ENCODE measurements around the gene COP1. TPM values are rescaled to one million over a fixed set of nuclear protein-coding genes. Genes with fewer than 3 reads are reported as not detected.

The COP1 gene
- total and polyA plus RNA-seq, 2 donors (not counting 1 experiment from before 2014, with no cell fraction given), result 18.7 to 68.5 TPM

DNA sequence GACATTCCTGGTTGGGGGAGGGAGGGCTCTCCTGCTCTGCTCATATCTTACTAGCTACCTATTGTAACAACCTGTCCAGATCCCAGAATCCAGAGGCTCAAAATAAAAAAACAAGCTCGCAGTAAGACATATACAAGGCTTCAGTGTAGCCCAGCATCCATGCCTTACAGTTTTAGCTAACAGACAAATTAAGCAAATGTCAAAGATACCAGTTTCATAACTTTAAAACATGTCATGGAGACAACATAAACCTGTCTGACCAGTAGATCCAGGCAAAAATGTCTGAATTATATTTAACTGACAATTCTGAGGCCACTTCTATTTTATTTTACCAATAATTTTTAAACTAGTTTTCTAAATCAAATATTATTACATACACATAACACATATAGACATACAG is 295.9 kb downstream of the COP1 start:
- Histone ChIP-seq H3K27me3 (replicated peaks in 1 of 4; ENCODE audit: control extremely low read depth in 1 of 4, control insufficient read depth in 3 of 4, insufficient read depth in 4 of 4, low read length in 3 of 4) (no peaks in the 10 kb centered on the region), H2AFZ (ENCODE audit: insufficient read depth, low read depth, low read length, poor library complexity, severe bottlenecking) (no peak overlapping the region), H3K4me3 (ENCODE audit: control extremely low read depth in 1 of 5, extremely low read depth in 1 of 5, insufficient read depth in 1 of 5, low read depth in 2 of 5, low read length in 4 of 5) (no peak overlapping the region), H3K36me3 (replicated peaks in 1 of 2; ENCODE audit: control extremely low read depth in 1 of 2, control insufficient read depth in 1 of 2, extremely low read depth in 1 of 2, insufficient read depth in 2 of 2, low read length in 1 of 2) (no peaks in the 10 kb centered on the region), H3K79me2 (ENCODE audit: control insufficient read depth, insufficient read depth, low read length) (no peaks in the 10 kb centered on the region), H3K27ac (ENCODE audit: low read length in 2 of 2) (no peak overlapping the region), H3K9me3 (ENCODE audit: control extremely low read depth in 1 of 3, control insufficient read depth in 2 of 3, insufficient read depth in 1 of 3, low read length in 2 of 3) (peaks cover 8 to 28% (median 8%) of the 10 kb centered on the region in 3 donors), H3K9ac (ENCODE audit: low read length) (no peak overlapping the region), H3K4me2 (replicated peaks; ENCODE audit: low read depth, low read length, poor library complexity, severe bottlenecking) (no peak overlapping the region), H3K4me1 (ENCODE audit: control insufficient read depth in 2 of 2, insufficient read depth in 2 of 2, low read length in 2 of 2) (no peaks in the 10 kb centered on the region), H4K20me1 (ENCODE audit: control insufficient read depth, insufficient read depth, low read length, poor library complexity, severe bottlenecking) (no peaks in the 10 kb centered on the region)
- no peak overlapping the region for H3K27ac Mint-ChIP-seq
- H3K27me3 Mint-ChIP-seq, result no peaks in the 10 kb centered on the region
- 93% methylated on average over 1 of the region's 1 CpG for WGBS (ENCODE audit: insufficient coverage)
- POLR2A ChIA-PET, result no interaction called here
- no peaks in the 10 kb centered on the region for H3K4me1 Mint-ChIP-seq
- TF ChIP-seq EZH2 (IDR thresholded peaks at IDR 0.05; ENCODE audit: borderline replicate concordance, insufficient read depth, low read depth, low read length, poor library complexity, severe bottlenecking), result no peak
- TF ChIP-seq, protein P1, sequence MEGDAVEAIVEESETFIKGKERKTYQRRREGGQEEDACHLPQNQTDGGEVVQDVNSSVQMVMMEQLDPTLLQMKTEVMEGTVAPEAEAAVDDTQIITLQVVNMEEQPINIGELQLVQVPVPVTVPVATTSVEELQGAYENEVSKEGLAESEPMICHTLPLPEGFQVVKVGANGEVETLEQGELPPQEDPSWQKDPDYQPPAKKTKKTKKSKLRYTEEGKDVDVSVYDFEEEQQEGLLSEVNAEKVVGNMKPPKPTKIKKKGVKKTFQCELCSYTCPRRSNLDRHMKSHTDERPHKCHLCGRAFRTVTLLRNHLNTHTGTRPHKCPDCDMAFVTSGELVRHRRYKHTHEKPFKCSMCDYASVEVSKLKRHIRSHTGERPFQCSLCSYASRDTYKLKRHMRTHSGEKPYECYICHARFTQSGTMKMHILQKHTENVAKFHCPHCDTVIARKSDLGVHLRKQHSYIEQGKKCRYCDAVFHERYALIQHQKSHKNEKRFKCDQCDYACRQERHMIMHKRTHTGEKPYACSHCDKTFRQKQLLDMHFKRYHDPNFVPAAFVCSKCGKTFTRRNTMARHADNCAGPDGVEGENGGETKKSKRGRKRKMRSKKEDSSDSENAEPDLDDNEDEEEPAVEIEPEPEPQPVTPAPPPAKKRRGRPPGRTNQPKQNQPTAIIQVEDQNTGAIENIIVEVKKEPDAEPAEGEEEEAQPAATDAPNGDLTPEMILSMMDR (IDR thresholded peaks at IDR 0.05), result no peak
- ATAC-seq (ENCODE audit: low read depth), result no peak
- H3K9me3 Mint-ChIP-seq (ENCODE audit: insufficient read depth), result peaks cover 20% of the 10 kb centered on the region
- intact Hi-C loops (cut with micrococcal nuclease), result no loop called here
- DNase-seq, result no peak
- CTCF ChIA-PET, result no interaction called here
- H3K4me3 Mint-ChIP-seq, result no peak overlapping the region

DNA sequence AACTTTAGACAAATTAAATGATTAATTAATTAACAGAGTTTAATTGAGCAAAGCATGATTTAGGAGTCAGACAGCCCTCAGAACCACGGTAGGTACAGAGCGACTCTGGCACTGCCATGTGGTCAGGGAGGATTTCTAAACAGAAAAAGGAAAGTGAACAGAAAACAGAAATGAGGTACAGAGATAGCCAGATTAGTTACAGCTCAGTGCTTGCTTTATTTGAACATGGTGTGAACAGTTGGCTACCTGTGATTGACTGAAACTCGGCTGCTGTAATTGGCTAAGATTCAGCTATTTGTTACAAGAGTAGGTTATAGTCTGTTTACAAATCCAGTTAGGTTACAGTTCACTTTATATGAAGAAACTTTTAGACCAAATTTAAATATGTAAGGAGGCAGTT is 300.7 kb downstream of the COP1 start:
- H3K9me3 Mint-ChIP-seq (ENCODE audit: insufficient read depth), result peaks cover 8% of the 10 kb centered on the region
- intact Hi-C loops (cut with micrococcal nuclease), result no loop called here
- H4K20me1 ChIP-seq (ENCODE audit: control insufficient read depth, insufficient read depth, low read length, poor library complexity, severe bottlenecking), result no peaks in the 10 kb centered on the region
- no peak overlapping the region for H3K4me2 ChIP-seq (replicated peaks; ENCODE audit: low read depth, low read length, poor library complexity, severe bottlenecking)
- ChIA-PET POLR2A (no interaction called here), CTCF (no interaction called here)
- DNase-seq (no peak), ATAC-seq (ENCODE audit: low read depth) (no peak)
- H2AFZ ChIP-seq (ENCODE audit: insufficient read depth, low read depth, low read length, poor library complexity, severe bottlenecking), result no peak overlapping the region
- no peaks in the 10 kb centered on the region for H3K4me1 Mint-ChIP-seq
- TF ChIP-seq, protein P1 (IDR thresholded peaks at IDR 0.05), result no peak
- no peak for TF ChIP-seq EZH2 (IDR thresholded peaks at IDR 0.05; ENCODE audit: borderline replicate concordance, insufficient read depth, low read depth, low read length, poor library complexity, severe bottlenecking)
- H3K9ac ChIP-seq (ENCODE audit: low read length), result no peak overlapping the region
- 100% methylated on average over 2 of the region's 3 CpGs for WGBS (ENCODE audit: insufficient coverage)
- H3K79me2 ChIP-seq (ENCODE audit: control insufficient read depth, insufficient read depth, low read length), result no peaks in the 10 kb centered on the region
- no peak overlapping the region for H3K27ac ChIP-seq (ENCODE audit: low read length in 2 of 2)
- H3K27me3 ChIP-seq (replicated peaks in 1 of 4; ENCODE audit: control extremely low read depth in 1 of 4, control insufficient read depth in 3 of 4, insufficient read depth in 4 of 4, low read length in 3 of 4), result no peaks in the 10 kb centered on the region
- H3K4me1 ChIP-seq (ENCODE audit: control insufficient read depth in 2 of 2, insufficient read depth in 2 of 2, low read length in 2 of 2), result no peaks in the 10 kb centered on the region
- H3K4me3 ChIP-seq (ENCODE audit: control extremely low read depth in 1 of 5, extremely low read depth in 1 of 5, insufficient read depth in 1 of 5, low read depth in 2 of 5, low read length in 4 of 5), result no peak overlapping the region
- H3K9me3 ChIP-seq (ENCODE audit: control extremely low read depth in 1 of 3, control insufficient read depth in 2 of 3, insufficient read depth in 1 of 3, low read length in 2 of 3), result peaks cover 6 to 14% (median 8%) of the 10 kb centered on the region in 3 donors
- H3K36me3 ChIP-seq (replicated peaks in 1 of 2; ENCODE audit: control extremely low read depth in 1 of 2, control insufficient read depth in 1 of 2, extremely low read depth in 1 of 2, insufficient read depth in 2 of 2, low read length in 1 of 2), result no peaks in the 10 kb centered on the region
- no peak overlapping the region for H3K4me3 Mint-ChIP-seq
- no peaks in the 10 kb centered on the region for H3K27me3 Mint-ChIP-seq
- no peak overlapping the region for H3K27ac Mint-ChIP-seq
